ENCODE data around the gene SMAP1. TPM values are rescaled to one million over a fixed set of nuclear protein-coding genes. Genes with fewer than 3 reads are reported as not detected.

SMAP1 gene
- total RNA-seq, 2 donors from 2014 or later = 26.0 to 30.3 TPM

GRCh38 chr6:70651326-70651905 lies 16.3 kb upstream of the SMAP1 start:
- H3K36me3 ChIP-seq = no peaks in the 10 kb centered on the region
- no peaks in the 10 kb centered on the region for H3K4me1 ChIP-seq (replicated peaks)
- WGBS = 81% methylated on average over 3 of the region's 3 CpGs
- no peaks in the 10 kb centered on the region for H3K27me3 ChIP-seq (replicated peaks; ENCODE audit: insufficient read depth)
- H3K4me3 ChIP-seq = no peak overlapping the region
- H3K27ac ChIP-seq = no peak overlapping the region
- H3K9me3 ChIP-seq = no peaks in the 10 kb centered on the region
- TF ChIP-seq POLR2A (IDR thresholded peaks at IDR 0.05) = no peak
- TF ChIP-seq POLR2AphosphoS5 (IDR thresholded peaks at IDR 0.05) = no peak
- TF ChIP-seq, protein P1, sequence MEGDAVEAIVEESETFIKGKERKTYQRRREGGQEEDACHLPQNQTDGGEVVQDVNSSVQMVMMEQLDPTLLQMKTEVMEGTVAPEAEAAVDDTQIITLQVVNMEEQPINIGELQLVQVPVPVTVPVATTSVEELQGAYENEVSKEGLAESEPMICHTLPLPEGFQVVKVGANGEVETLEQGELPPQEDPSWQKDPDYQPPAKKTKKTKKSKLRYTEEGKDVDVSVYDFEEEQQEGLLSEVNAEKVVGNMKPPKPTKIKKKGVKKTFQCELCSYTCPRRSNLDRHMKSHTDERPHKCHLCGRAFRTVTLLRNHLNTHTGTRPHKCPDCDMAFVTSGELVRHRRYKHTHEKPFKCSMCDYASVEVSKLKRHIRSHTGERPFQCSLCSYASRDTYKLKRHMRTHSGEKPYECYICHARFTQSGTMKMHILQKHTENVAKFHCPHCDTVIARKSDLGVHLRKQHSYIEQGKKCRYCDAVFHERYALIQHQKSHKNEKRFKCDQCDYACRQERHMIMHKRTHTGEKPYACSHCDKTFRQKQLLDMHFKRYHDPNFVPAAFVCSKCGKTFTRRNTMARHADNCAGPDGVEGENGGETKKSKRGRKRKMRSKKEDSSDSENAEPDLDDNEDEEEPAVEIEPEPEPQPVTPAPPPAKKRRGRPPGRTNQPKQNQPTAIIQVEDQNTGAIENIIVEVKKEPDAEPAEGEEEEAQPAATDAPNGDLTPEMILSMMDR (IDR thresholded peaks at IDR 0.05) = no peak
- intact Hi-C loops (cut with DNase I) = no loop called here
- DNase-seq (ENCODE audit: low spot score) = no peak

DNA sequence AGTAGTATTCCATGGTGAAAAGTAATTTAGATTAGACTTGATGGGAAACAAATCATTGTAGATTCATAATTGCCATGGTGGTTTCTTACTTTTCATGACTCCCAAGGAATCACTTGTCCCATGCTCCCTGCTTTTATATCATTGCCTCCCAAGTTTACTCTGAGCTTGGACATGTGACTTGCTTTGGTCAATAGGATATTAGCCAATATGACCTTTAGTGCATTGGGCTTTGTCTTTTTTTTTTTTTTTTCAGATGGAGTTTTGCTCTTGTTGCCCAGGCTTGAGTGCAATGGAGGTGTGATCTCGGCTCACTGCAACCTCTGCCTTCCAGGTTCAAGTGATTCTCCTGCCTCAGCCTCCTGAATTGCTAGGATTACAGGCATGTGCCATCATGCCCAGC lies 15.5 kb upstream of the SMAP1 start:
- TF ChIP-seq, protein P1 (IDR thresholded peaks at IDR 0.05) = no peak
- TF ChIP-seq POLR2A (IDR thresholded peaks at IDR 0.05) = no peak
- no peak for TF ChIP-seq POLR2AphosphoS5 (IDR thresholded peaks at IDR 0.05)
- intact Hi-C loops (cut with DNase I) = no loop called here
- H3K27me3 ChIP-seq (replicated peaks; ENCODE audit: insufficient read depth) = no peaks in the 10 kb centered on the region
- WGBS = 100% methylated on average over 1 of the region's 1 CpG
- H3K4me3 ChIP-seq = no peak overlapping the region
- no peaks in the 10 kb centered on the region for H3K9me3 ChIP-seq
- no peaks in the 10 kb centered on the region for H3K4me1 ChIP-seq (replicated peaks)
- H3K36me3 ChIP-seq = no peaks in the 10 kb centered on the region
- no peak for DNase-seq (ENCODE audit: low spot score)
- no peak overlapping the region for H3K27ac ChIP-seq

DNA sequence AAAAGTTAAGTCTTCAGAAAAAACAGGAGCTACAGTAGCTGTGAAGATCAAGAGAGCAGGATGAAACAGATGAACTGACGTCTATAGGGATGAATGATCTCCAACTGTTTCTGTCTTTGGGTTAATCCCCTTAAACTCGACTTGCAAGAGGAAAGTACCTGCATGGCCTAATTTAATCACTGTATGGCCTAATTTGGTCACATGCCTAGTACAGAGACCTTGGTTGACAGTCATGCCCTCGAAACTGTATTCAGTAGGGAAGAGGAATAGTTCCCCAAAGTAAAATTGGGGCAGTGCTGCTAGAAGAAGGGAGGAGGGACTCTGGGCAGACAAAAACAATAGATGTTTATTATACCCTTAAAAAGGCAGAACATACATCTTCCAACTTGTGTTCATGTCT lies 10.0 kb upstream of the SMAP1 start:
- TF ChIP-seq, protein P1 (IDR thresholded peaks at IDR 0.05) = no peak
- no peak for TF ChIP-seq POLR2A (IDR thresholded peaks at IDR 0.05)
- TF ChIP-seq POLR2AphosphoS5 (IDR thresholded peaks at IDR 0.05) = no peak
- WGBS = 76% methylated on average over 3 of the region's 3 CpGs
- no peak for DNase-seq (ENCODE audit: low spot score)
- intact Hi-C loops (cut with DNase I) = no loop called here
- no peak overlapping the region for H3K4me3 ChIP-seq
- no peaks in the 10 kb centered on the region for H3K4me1 ChIP-seq (replicated peaks)
- H3K27ac ChIP-seq = no peak overlapping the region
- no peaks in the 10 kb centered on the region for H3K36me3 ChIP-seq
- H3K9me3 ChIP-seq = no peaks in the 10 kb centered on the region
- no peaks in the 10 kb centered on the region for H3K27me3 ChIP-seq (replicated peaks; ENCODE audit: insufficient read depth)

DNA sequence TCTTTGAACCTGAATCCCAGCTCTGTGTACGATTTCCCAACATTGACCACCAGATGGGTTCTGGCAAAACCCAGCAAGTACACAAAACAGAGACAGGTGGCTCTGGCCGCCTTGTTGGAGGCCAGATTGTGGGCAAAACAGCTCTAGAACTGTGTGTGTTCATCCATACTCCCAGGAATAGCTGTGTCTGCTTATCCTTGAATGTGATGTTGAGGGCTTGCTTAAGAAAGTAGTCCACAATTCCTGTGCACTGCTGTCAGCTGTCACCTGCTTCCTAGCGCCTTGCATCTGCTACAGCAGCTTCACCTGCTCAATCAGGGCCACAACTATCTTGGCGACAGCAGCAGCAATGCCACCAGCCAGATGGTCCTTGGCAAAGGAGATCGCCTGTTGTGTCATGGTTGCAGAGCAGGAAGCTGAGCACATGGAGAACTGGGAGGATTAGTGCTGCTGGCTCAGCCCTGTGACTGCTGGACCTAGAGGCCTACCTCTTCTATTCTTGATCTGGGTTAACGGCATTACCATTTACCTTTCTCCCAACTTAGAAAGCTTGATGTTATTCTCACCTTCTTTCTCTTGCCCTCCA lies 3.7 kb upstream of the SMAP1 start:
- Histone ChIP-seq H3K4me1 (replicated peaks) (peaks cover 10% of the 10 kb centered on the region), H3K27me3 (replicated peaks; ENCODE audit: insufficient read depth) (no peaks in the 10 kb centered on the region)
- WGBS = 90% methylated on average over 6 of the region's 6 CpGs

More for the DNA sequence above, 3.7 kb upstream of the SMAP1 start:
- H3K36me3 ChIP-seq = no peaks in the 10 kb centered on the region
- H3K9me3 ChIP-seq = no peaks in the 10 kb centered on the region
- no peak overlapping the region for H3K4me3 ChIP-seq
- no peak overlapping the region for H3K27ac ChIP-seq
- intact Hi-C loops (cut with DNase I) = loop anchor here (10.0 kb wide), 2 partner anchors 99 to 249 kb away; partner anchors contain the start of genes FAM135A and SDHAF4
- no peak for DNase-seq (ENCODE audit: low spot score)
- TF ChIP-seq POLR2AphosphoS5 (IDR thresholded peaks at IDR 0.05) = no peak
- TF ChIP-seq, protein P1 (IDR thresholded peaks at IDR 0.05) = no peak
- no peak for TF ChIP-seq POLR2A (IDR thresholded peaks at IDR 0.05)

Measured in prostate gland (tissue), 2 donors.